ENCODE data around the gene ERVW-1.
"Not testable (repeated sequence)": the region's sequence is repeated elsewhere in the genome, so short reads cannot be mapped to it uniquely, and the experiment has no call there.

Gene ERVW-1

GRCh38 chr7:92477681-92478080 is at the start of gene ERVW-1:
ERVW-1 (minus strand) TSS chr7:92477946; CDS start chr7:92470381, 7,565 bp downstream.
- DNase-seq, result not testable (repeated sequence)

- DNase-seq, result no peak
These were observed 45.4 kb upstream of the ERVW-1 start for GRCh38 chr7:92523110-92523509.

GRCh38 chr7:92520024-92520423 is 42.3 kb upstream of the ERVW-1 start:
- DNase-seq, result no peak

GRCh38 chr7:92517631-92518030 is 39.9 kb upstream of the ERVW-1 start:
- no peak for DNase-seq

- no peak for DNase-seq
These were observed 35.6 kb upstream of the ERVW-1 start for GRCh38 chr7:92513167-92513902.

GRCh38 chr7:92508946-92509345 is 31.2 kb upstream of the ERVW-1 start:
- DNase-seq, result no peak

- DNase-seq, result no peak
These were observed 28.6 kb upstream of the ERVW-1 start for GRCh38 chr7:92506363-92506762.

GRCh38 chr7:92504563-92504962 is 26.8 kb upstream of the ERVW-1 start:
- no peak for DNase-seq

GRCh38 chr7:92503767-92504166 is 26.0 kb upstream of the ERVW-1 start:
- DNase-seq, result no peak

GRCh38 chr7:92498557-92498956 is 20.8 kb upstream of the ERVW-1 start:
- no peak for DNase-seq

GRCh38 chr7:92496876-92497275 is 19.1 kb upstream of the ERVW-1 start:
- DNase-seq, result no peak

- DNase-seq, result no peak
These were observed 11.9 kb upstream of the ERVW-1 start for GRCh38 chr7:92489634-92490033.

GRCh38 chr7:92487804-92488203 is 10.1 kb upstream of the ERVW-1 start:
- no peak for DNase-seq

GRCh38 chr7:92485974-92486373 is 8.2 kb upstream of the ERVW-1 start:
- no peak for DNase-seq

- DNase-seq, result no peak
These were observed 7.6 kb upstream of the ERVW-1 start for GRCh38 chr7:92485267-92485892.

- DNase-seq, result not testable (repeated sequence)
These were observed 6.5 kb upstream of the ERVW-1 start for GRCh38 chr7:92484226-92484625.

- DNase-seq, result not testable (repeated sequence)
These were observed 5.9 kb upstream of the ERVW-1 start for GRCh38 chr7:92483624-92484023.

- not testable (repeated sequence) for DNase-seq
These were observed 1.4 kb upstream of the ERVW-1 start for GRCh38 chr7:92479146-92479545.

GRCh38 chr7:92478711-92479110 is 965 bp upstream of the ERVW-1 start:
- DNase-seq, result no peak

GRCh38 chr7:92478095-92478494 is 349 bp upstream of the ERVW-1 start:
- no peak for DNase-seq

GRCh38 chr7:92475851-92476590 is 1.7 kb downstream of the ERVW-1 start:
- DNase-seq, result not testable (repeated sequence)

GRCh38 chr7:92475261-92475770 is 2.4 kb downstream of the ERVW-1 start:
- DNase-seq, result not testable (repeated sequence)

- not testable (repeated sequence) for DNase-seq
These were observed 3.8 kb downstream of the ERVW-1 start for GRCh38 chr7:92473989-92474388.

- DNase-seq, result not testable (repeated sequence)
These were observed 9.2 kb downstream of the ERVW-1 start for GRCh38 chr7:92468589-92468988.
